Activated B cell treated with CpG ODN at 0.5 μM for 24 hours (primary cell): ENCODE results near the gene TLX2. TPM values are rescaled to one million over a fixed set of nuclear protein-coding genes. Genes with fewer than 3 reads are reported as not detected.

ENCODE experiments used
- ATAC-seq: fragments of 200-7000 bp; cut with Tn5 transposase; one replicate; pipeline ENCODE4 v1.10.0; 2021; ENCODE audit warnings: low read depth, mild to moderate bottlenecking, moderate library complexity
- CTCF ChIA-PET: fragments of 350-600 bp; sonication (Branson Sonifier 250); formaldehyde crosslinking; loops from one replicate; lab custom pipeline; 2021; ENCODE audit warnings: antibody characterized with exemption; lab: Charles Lee
- POLR2A ChIA-PET: fragments of 350-600 bp; sonication (Branson Sonifier 250); formaldehyde crosslinking; loops from one replicate; lab custom pipeline; 2021; ENCODE audit warnings: antibody characterized with exemption; lab: Charles Lee
- DNase-seq: peaks from one replicate; pipeline ENCODE4 v3.0.0; 2022
- H3K27ac Mint-ChIP-seq: one replicate; pipeline ENCODE4 v1.8.0; 2020; ENCODE audit warnings: mixed read lengths
- H3K27me3 Mint-ChIP-seq: one replicate; pipeline ENCODE4 v1.8.0; 2021; ENCODE audit warnings: mixed read lengths
- H3K36me3 Mint-ChIP-seq: one replicate; pipeline ENCODE4 v1.8.0; 2021; ENCODE audit warnings: low read depth, mixed read lengths
- H3K4me1 Mint-ChIP-seq: one replicate; pipeline ENCODE4 v1.8.0; 2021; ENCODE audit warnings: mixed read lengths
- H3K4me3 Mint-ChIP-seq: one replicate; pipeline ENCODE4 v1.8.0; 2020; ENCODE audit warnings: mild to moderate bottlenecking, mixed read lengths
- H3K9me3 Mint-ChIP-seq: one replicate; pipeline ENCODE4 v1.8.0; 2020; ENCODE audit warnings: mixed read lengths
- intact Hi-C: fragments of 100-400 bp; cut with micrococcal nuclease; formaldehyde crosslinking; loops from one replicate; pipeline ENCODE4 v1.15.1; 2024
- total RNA-seq: library from RNA; stranded (reverse); gene quantifications from 2 replicates; pipeline ENCODE4 v1.2.3, GENCODE V29; 2022
- TF ChIP-seq, protein P1 (sequence below): fragments of 200-600 bp; IDR thresholded peaks from one replicate; pipeline ENCODE4 v1.8.0; 2022; ENCODE audit warnings: antibody characterized with exemption, mild to moderate bottlenecking

The TLX2 gene
- total RNA-seq, 1 donor from 2014 or later: not detected

DNA sequence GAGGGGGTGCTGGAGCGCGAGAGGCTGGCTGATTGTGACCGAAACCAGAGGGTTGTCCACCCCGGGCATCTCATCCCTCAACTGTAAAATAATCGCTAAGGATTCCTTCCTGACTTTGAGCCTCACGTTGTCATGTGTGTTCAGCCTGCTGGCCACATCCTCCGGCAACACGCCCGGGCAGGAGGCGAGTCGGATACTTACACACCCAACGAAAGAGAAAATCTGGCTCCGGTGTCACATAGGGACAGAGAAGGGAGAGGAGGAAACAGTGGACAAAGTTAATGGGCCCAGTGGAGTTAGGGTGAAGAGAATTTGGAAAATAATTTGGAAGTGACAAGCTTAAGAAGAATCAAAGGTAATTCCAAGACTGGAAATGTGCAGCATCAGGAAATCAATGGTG, 2.4 kb downstream of the TLX2 start:
- Mint-ChIP-seq H3K27me3 (peaks cover 54% of the 10 kb centered on the region), H3K36me3 (no peaks in the 10 kb centered on the region), H3K27ac (no peak overlapping the region), H3K4me3 (peak overlapping the region; percentile 78), H3K9me3 (no peaks in the 10 kb centered on the region), H3K4me1 (peaks cover 28% of the 10 kb centered on the region)
- TF ChIP-seq, protein P1, sequence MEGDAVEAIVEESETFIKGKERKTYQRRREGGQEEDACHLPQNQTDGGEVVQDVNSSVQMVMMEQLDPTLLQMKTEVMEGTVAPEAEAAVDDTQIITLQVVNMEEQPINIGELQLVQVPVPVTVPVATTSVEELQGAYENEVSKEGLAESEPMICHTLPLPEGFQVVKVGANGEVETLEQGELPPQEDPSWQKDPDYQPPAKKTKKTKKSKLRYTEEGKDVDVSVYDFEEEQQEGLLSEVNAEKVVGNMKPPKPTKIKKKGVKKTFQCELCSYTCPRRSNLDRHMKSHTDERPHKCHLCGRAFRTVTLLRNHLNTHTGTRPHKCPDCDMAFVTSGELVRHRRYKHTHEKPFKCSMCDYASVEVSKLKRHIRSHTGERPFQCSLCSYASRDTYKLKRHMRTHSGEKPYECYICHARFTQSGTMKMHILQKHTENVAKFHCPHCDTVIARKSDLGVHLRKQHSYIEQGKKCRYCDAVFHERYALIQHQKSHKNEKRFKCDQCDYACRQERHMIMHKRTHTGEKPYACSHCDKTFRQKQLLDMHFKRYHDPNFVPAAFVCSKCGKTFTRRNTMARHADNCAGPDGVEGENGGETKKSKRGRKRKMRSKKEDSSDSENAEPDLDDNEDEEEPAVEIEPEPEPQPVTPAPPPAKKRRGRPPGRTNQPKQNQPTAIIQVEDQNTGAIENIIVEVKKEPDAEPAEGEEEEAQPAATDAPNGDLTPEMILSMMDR: no peak
- intact Hi-C loops: loop anchor here (1.0 to 10.0 kb wide), 3 partner anchors 9 to 342 kb away; partner anchors contain the start of genes AUP1, HTRA2, MOB1A and PCGF1
- CTCF ChIA-PET: interaction anchor here (1.1 kb wide), 1 partner anchor 9 kb away, joined by 3 read pairs; the partner anchor contains the start of gene PCGF1
- no peak for ATAC-seq
- POLR2A ChIA-PET: interaction anchor here (0.6 to 3.9 kb wide), 8 partner anchors 9 to 68 kb away, joined by 3 to 18 read pairs (median 4); partner anchors contain the start of genes AUP1, DQX1, HTRA2 and LBX2
- DNase-seq: no peak

DNA sequence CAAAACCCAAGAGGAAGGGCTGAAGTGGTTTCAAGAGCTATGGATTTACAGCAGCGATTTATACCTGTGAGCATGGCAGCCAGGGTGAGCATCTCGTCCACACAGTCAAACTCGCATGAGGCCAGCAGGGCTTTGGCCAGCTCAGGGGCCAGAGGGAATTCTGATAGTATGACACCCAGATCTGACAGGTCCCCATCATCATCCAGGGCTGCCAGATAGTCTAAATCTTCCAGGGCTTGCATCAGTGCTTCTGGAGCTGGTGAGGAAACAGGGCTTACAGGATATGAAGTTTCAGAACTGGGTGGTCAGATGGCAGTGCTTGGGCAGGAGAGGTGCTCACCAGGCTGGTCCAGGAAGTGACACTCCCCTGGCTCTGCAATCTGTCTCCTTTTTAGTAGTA, 8.3 kb downstream of the TLX2 start:
- peaks cover 21% of the 10 kb centered on the region for H3K36me3 Mint-ChIP-seq
- no peak overlapping the region for H3K27ac Mint-ChIP-seq
- ChIA-PET POLR2A (interaction anchor here (1.4 to 1.5 kb wide), 2 partner anchors 9 to 15 kb away, joined by 3 to 6 read pairs; partner anchors contain the start of gene PCGF1), CTCF (no interaction called here)
- ATAC-seq: no peak
- H3K27me3 Mint-ChIP-seq: peaks cover 25% of the 10 kb centered on the region
- TF ChIP-seq, protein P1: no peak
- DNase-seq: no peak
- H3K9me3 Mint-ChIP-seq: no peaks in the 10 kb centered on the region
- no peak overlapping the region for H3K4me3 Mint-ChIP-seq
- intact Hi-C loops: no loop called here
- H3K4me1 Mint-ChIP-seq: peaks cover 18% of the 10 kb centered on the region

DNA sequence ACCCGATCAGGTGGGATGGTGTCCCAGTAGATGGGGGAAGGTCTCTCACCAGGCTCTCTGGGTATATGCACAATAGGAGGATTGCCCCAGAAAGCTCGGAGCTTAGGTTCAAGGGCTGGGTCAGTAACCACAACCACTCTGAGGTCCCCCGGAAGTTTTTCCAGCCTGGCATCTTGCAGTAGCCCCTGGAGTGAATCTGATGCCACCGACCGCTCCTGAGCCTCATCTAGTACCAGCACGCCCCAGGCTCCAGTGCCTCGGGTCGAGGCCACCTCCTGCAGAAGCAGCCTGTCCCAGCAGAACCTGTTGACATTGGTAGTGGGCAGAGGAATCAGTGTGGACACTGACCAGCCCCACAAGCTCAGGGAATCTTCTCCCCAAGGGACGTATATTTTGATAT, 9.8 kb downstream of the TLX2 start:
- TF ChIP-seq, protein P1: no peak
- H3K27ac Mint-ChIP-seq: no peak overlapping the region
- H3K9me3 Mint-ChIP-seq: no peaks in the 10 kb centered on the region
- intact Hi-C loops: no loop called here
- peaks cover 31% of the 10 kb centered on the region for H3K36me3 Mint-ChIP-seq
- ATAC-seq: no peak
- POLR2A ChIA-PET: interaction anchor here (0.9 kb wide), 1 partner anchor 14 kb away, joined by 3 read pairs; no protein-coding TSS in a partner anchor
- CTCF ChIA-PET: no interaction called here
- no peak overlapping the region for H3K4me3 Mint-ChIP-seq
- H3K4me1 Mint-ChIP-seq: peaks cover 32% of the 10 kb centered on the region
- DNase-seq: no peak
- H3K27me3 Mint-ChIP-seq: peaks cover 10% of the 10 kb centered on the region

DNA sequence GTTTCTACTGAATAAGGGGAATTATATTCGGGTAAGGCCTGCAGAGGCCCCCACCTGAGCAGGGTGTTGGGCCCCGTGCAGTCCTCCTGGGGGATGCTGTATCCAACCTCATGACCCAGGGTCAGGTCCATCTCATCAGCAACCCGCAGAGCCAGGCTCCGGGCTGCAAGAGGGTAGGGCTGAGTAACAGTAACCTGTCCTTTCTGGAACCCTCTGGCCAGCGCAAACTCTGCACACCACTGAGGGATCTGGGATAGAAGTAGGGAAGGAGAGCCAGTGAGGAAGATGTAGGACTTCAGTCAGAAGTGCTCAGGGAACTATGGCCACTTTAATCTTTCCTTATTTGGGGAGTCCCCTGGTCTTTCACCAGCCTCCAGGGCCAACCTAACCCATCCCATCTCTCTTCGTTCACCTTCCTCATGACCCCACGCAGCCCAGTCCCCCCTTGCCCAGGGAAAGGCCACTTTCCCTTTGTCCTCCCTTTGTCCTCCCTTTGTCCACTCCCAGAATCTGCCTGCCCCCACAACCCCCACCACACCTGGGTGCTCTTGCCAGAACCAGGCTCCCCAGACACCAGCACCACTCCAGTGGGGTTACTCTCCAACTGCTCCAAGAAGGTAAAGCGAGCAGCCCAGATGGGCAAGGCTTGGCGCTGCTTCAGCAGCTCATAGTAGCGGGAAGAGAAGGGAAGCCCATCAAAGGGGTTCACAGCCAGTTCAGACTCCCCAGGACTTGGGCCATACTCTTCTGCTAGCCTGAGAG, 10.9 kb downstream of the TLX2 start:
- CTCF ChIA-PET: no interaction called here
- ATAC-seq: no peak
- no peaks in the 10 kb centered on the region for H3K9me3 Mint-ChIP-seq
- POLR2A ChIA-PET: interaction anchor here (0.9 to 1.9 kb wide), 4 partner anchors 12 to 70 kb away, joined by 3 to 17 read pairs (median 5); partner anchors contain the start of genes INO80B, MRPL53 and PCGF1
- intact Hi-C loops: no loop called here
- H3K4me3 Mint-ChIP-seq: no peak overlapping the region
- H3K27me3 Mint-ChIP-seq: peaks cover 3% of the 10 kb centered on the region
- H3K36me3 Mint-ChIP-seq: peaks cover 35% of the 10 kb centered on the region
- no peak for DNase-seq
- peaks cover 34% of the 10 kb centered on the region for H3K4me1 Mint-ChIP-seq
- TF ChIP-seq, protein P1: no peak
- H3K27ac Mint-ChIP-seq: no peak overlapping the region
